ENCODE data around the gene RPS24.
"Not testable (repeated sequence)": the region's sequence is repeated elsewhere in the genome, so short reads cannot be mapped to it uniquely, and the experiment has no call there.

Gene RPS24

DNA sequence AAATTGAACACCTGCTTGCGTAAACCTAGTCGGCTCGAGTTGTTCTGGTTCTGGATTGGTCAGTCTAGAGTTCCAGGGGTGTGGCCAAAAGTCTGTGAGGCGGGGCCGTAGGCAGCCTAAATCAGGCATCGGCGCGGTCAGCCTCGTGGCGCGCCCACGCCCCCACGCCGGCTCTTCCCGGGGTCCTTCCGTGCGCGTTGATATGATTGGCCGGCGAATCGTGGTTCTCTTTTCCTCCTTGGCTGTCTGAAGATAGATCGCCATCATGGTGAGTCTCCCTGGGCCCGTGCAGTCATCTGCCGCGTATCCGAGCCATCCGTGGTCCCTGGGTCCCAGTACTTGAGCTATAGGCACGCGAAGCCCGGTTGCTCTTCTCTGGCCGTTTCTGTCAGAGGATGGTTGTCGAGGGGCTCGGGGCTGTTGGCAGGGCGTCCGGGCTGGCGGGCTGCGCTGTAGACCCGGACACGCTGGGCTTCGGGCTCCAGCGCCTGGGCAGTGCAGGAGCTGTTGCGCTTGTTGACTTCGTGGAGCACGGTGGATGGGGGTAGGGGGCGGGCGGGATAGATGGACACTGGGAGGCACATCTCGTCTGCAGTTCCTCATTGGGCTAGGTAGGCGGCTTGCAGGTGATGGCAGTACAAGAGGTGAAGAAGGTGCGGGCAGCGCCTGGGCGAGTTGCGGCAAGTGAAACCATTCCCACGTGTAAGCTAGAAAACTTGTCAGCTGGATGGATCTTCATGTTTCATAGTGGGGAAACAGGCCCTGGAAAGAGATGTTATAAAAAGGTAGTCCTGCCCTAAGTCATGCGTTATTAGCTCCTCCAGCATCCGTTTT, at the start of gene RPS24:
Gene RPS24 (plus strand): TSS at position 227 of the 834 bp plus-strand sequence. CDS start 39 bp downstream, at position 266.
- peak; percentile 97 for DNase-seq (ENCODE audit: low spot score)

DNA sequence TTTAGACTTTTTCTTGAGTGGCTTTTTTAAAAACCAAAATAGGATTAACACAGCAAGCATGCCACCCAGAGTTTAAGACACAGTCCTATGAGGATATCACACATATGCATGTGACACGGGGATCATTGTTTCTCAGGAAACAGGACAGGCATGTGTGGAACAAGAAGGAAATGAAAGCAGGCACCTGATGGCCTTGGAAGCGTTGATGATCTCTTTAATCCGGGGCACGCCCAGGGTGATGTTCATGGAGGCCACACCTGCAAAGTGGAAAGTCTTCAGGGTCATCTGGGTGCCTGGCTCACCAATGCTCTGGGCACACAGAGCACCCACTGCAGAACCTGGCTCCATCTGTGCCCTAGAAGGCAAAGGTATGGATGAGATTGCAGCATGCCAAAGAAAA, 48.7 kb upstream of the RPS24 start:
- no peak for DNase-seq (ENCODE audit: low spot score)

DNA sequence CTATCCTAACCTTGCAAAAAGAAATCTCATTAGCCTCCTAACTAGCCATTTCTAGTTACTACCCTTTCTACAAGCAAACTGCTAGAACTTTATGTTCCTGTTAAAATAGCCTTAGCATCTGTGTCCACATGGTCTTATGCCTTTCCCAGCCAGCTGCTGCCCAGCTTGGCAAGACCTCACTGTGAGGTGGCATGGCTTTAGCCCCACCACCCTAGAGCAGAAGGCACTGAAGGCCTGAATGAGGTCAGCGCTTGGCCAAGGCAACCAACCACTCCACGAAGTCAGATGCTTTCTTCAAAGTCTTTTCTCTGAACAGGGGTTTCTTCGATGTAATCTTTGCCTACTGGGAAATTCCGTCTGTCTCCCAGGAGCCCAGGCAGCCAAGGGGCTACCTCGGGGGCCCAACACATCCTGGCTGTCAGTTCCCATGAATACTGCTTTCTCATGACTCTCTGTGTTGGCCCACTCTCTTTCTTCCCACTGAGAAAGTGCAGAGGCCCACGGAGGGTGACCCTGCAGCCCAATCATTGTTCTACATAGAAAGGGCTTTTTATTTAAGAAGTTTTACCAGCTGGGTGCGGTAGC, 45.9 kb upstream of the RPS24 start:
- no peak for DNase-seq (ENCODE audit: low spot score)

DNA sequence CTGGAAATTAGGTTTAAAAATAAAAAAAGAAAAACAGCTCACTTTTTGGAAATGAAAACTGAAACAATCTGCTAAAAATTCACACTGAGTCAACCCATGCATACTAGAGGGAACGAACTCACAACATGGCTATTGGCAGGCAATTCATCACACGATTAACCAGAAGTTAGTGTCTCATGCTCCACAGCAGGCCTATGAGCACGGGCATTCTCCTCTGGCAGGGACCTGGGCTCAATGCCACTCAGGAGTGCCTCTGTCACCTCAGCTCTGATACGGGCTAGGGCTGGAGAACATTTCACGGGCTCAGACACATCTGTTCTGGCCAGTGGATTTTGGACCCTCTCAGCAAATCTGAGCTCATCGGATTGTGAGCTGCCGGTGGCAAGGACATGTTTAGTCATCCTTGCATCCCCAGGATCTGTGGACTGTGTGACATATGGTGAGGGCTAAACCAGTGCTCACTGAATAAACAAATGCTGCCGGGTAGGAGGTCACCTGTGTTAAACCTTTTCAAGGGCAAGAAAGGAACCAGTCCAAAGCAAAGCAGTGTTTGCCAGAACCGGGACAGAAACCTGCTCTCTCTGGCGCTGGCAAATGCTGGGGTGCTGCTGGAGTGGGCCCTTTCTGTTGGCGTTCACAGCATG, 44.5 kb upstream of the RPS24 start:
- DNase-seq (ENCODE audit: low spot score): no peak

DNA sequence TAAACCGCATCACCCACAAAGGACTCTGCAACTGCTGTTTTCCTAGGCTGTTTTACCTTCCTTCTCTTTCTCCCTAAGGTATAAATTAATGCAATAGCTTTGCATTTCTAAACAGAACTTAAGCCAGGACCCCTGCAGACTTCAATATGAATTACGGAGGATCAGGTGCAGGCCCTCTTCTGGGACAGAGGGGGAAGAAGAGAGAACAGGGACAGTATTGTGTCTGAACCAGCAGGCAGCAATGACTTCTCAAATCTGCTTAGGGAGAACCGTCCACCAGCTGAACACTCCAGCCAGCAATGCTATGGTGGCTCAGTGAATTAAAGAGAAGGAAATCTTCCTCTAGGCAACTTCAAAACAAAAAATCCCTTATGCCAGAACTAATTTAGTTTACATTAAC, 40.0 kb upstream of the RPS24 start:
- DNase-seq (ENCODE audit: low spot score): no peak

DNA sequence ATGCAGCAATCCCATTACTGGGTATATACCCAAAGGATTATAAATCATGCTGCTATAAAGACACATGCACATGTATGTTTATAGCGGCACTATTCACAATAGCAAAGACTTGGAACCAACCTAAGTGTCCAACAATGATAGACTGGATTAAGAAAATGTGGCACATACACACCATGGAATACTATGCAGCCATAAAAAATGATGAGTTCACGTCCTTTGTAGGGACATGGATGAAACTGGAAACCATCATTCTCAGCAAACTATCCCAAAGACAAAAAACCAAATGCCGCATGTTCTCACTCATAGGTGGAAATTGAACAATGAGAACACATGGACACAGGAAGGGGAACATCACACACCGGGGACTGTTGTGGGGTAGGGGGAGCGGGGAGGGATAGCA, 34.9 kb upstream of the RPS24 start:
- DNase-seq (ENCODE audit: low spot score): not testable (repeated sequence)

DNA sequence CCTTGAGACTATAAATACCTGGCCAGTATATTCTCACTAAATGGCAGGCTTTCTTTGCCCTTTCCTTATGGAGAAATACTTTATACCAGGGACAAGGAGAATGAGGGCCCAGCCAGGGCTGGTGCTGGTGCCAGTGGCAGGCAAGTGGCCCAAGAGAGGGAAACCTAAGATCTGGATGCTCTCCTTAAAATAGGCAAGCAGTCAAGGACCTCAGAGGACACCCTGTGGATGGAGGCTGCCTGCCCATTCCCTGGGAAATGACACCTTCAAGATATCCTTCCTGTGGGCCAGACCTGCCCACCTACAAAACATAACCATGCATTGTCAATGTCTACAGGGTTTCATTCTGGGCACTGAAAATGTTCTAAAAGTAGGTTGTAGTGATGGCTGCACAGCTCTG, 33.5 kb upstream of the RPS24 start:
- DNase-seq (ENCODE audit: low spot score): no peak

DNA sequence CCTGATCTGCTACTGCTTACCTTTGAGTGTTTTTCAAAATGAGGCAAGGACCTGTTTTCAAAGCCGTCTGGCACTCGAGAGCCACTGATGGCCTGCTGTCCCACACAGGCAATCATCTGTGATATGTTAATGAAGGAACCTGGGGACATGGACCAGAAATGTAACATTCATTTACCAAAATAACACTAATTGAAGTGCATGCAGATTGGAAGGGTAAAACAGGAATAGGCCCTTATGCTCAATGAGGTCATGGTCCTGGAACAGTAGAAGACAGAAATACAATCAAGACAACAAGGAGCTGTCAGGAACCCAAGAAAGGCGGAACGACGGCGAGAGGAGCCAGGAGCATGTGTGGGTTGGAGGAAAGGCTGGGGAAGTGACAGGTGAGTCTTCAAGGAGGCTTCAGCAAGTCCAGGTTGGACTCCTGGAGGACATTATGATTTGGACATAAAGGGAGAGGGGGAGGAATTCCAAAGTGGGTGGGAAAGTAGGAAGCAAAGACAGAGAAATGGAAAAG, 32.6 kb upstream of the RPS24 start:
- no peak for DNase-seq (ENCODE audit: low spot score)

DNA sequence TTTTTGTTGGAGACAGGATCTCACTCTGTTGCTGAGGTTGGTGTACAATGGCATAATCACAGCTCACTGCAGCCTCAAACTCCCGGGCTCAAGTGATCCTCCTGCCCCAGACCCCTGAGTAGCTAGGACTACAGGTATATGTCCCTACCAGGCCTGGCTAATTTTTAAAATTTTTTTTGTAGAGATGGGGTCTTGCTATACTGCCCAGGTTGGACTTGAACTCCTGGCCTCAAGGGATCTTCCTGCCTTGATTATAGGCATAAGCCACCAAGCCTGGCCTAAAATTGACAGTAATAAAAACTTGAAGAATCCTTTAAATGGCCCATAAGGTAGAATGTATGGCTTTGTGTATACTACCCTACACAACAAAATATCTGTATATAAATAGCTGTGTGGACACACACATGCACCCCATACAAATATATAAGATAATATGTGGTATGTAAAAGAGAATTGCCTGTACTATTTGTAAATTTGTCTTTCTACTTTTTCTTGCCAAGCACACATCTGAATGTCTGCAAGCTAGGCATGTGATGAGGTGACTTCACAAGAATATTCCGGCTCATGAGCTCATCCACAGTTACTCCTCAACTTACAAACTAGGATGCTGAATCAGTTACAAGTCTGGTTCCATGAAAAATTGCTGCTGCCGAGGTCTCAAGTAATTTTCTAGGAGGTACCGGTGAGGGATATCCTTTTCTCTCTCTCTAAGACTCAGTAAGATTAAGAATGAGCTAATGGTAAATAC, 30.9 kb upstream of the RPS24 start:
- no peak for DNase-seq (ENCODE audit: low spot score)

DNA sequence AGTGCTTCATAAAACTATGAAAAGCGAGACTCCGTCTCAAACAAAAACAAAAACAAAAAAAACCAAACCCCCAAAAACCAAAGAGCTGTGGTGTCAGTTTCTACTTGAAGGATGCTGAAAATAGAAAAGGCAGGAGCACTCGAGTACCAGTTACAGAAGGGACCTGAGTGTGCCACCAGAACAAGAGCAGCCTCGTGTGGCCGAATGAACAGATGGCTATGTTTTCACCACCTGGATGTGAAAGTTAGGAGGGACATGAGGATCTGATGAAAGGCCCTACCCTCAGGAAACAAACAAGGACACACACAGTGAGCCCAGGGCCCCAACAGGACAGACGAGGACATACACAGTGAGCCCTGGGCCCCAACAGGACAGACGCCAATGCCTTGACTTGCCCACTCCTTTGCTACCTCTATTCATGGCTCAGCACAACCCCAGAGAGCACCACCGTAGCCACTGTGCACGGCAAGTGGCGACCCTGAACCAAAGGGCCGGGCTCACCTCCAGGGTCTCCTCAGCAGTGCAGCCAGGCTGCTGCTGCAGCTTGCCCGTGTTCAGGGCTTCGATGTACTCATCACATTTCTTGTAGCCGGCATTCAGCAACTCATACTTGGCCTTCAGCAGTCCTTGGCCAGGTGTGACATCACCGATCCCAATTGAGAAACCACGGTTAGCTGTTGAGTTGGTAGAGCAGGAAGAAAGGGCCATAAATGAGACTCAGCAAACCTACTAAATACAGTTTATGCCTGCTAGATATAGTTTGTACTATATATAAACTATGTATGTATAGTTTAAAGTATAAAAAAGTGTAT, 29.2 kb upstream of the RPS24 start:
- no peak for DNase-seq (ENCODE audit: low spot score)

DNA sequence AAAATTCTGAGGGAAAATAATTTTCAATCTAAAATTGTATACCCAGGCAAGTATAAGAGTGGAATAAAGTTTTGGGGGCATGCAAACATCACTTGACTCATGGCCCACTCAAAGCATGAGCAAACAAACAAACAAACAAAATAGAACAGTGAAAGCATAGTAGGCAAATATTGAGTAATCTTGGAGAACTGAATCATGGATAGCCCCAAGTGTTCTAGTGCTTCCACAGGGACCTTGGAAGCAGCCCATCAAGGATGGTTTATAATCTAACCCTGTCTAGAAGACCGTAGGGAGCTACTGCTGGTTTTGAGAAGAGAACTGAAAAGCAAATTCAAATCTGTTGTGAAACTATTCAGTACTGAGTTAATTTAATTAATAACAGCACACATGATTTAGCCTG, 26.5 kb upstream of the RPS24 start:
- no peak for DNase-seq (ENCODE audit: low spot score)

DNA sequence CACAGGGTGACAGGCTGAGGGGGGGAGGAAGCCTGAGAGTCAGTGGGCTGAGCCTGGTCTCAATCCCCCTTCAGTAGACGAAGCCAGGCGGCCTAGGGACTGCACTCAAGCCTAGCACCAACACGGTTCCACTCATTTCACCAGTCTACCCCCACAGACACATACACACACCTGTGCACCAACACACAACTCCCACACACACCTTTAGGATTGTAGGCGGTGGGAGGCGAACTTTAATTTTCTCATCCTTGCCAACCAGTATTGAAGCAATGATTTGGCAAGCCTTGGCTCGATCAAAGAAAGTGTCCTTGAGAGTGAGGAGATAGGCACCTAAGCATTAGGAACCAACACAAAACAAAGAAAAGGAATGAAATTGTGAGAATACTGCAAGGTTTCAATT, 24.0 kb upstream of the RPS24 start:
- DNase-seq (ENCODE audit: low spot score): no peak

DNA sequence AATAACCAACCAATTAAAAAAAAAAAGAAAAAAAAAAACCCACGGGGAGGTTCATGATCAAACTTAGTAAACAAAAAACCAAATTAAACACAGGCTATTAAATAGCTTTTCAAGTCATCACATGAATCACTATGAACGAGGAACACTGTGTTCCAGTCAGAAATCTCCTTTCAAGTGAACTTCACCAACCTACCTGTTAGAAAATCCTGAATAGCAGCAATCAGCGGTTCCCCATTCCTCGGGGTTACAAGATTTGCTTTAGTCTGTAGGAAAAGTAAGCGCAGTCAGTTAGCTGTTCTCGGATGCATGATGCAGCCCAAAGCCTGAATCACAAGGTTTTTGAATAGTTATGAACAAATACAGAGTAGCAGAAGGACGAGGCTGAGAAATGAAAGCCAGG, 23.4 kb upstream of the RPS24 start:
- DNase-seq (ENCODE audit: low spot score): no peak

DNA sequence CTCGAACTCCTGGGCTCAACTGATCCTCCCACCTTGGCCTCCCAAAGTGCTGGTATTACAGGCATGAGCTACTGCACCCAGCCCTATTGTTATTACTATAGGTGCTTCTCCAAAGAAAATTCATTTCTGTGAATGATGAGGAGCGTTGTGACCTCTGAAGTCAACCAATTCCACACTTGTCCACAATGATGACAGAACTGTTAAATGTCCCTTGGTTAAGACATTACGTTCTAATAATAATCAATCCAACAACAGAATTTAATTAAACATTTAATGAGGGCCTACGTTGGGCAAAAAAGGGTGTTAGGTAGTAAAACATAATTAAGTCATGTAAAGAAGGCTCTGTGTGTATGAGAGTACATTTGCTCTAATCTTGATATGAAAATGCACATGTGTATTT, 22.6 kb upstream of the RPS24 start:
- no peak for DNase-seq (ENCODE audit: low spot score)

DNA sequence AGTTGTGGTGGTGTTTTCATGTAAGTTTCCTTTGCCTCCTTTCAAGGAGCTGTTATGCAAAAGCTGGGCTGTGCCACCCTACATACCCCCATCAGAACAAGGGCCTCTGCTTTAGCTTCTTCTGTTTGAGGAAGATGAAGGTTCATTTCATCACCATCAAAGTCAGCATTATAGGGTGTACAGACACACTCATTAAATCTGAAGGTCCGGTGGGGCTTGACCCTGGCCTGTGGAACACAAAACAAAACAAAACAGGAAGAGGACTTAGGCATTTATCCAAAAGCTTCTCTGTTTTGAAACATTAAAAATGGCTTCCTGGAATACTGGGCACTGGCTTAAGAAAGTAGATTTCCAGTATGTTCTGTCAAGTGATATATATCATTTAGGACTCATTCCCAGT, 20.1 kb upstream of the RPS24 start:
- DNase-seq (ENCODE audit: low spot score): no peak

DNA sequence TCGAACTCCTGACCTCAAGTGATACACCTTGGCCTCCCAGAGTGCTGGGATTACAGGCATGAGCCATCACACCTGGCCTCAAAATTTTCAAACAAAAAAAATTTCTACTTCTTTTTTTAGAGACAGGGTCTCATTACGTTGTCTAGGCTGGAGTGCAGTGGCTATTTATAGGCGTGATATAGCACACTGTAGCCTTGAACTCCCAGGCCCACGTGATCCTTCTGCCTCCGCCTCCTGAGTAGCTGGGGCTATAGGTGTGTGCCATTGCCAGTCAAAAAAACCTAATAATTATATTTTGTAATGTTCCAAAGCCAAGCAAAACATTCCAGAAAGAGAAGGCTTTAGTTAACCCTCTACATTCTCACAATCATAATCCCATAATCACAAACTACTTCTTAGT, 18.1 kb upstream of the RPS24 start:
- DNase-seq (ENCODE audit: low spot score): no peak

DNA sequence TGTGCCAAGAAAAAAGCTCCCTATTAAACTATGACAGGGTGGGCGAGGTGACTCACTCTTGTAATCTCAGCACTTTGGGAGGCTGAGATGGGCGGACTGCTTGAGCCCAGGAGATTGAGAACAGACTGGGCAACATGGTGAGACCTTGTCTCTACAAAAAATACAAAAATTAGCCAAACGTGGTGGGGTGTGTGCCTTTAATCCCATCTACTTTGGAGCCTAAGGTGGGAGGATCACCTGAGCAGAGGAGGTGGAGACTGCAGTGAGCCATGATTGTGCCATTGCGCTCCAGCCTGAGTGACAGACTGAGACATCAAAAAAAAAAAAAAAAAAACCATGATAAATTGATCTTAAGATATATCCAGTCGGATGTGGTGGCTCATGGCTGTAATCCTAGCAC, 15.8 kb upstream of the RPS24 start:
- no peak for DNase-seq (ENCODE audit: low spot score)

DNA sequence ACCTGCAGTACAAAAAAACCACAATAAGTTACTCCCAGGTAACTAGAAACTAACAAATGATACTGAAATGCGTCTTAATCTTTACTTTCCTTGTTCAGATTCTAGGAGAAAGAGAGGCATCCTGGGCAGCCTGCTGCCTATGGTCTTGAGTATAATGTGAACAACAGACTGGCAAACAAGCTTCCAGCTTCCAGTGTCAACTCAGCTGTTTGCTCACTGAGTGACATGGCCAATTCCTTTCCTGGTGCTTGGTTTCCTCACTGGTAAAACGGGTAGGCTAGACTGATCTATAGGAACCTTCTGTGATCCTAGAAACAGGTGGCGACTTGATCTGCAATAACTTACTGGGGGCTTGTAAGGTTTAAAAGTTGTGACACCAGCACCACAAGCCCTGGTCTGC, 14.4 kb upstream of the RPS24 start:
- DNase-seq (ENCODE audit: low spot score): no peak

DNA sequence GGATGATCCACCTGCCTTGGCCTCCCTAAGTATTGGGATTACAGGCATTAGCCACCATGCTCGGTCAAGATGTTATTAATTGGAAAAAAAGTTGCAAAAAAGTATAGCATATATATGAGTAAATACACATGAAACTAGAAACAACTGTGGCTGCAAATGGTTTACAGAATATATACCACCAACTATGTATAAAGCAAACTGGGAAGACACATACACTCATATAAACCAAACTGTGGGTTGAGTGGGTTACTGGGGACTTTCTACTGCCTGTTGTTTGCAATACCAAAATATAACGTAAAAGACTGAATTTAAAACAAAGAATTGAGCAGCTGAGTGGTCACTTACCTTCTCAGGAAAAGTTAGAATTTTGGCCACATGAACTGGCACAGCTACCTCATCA, 12.5 kb upstream of the RPS24 start:
- no peak for DNase-seq (ENCODE audit: low spot score)

DNA sequence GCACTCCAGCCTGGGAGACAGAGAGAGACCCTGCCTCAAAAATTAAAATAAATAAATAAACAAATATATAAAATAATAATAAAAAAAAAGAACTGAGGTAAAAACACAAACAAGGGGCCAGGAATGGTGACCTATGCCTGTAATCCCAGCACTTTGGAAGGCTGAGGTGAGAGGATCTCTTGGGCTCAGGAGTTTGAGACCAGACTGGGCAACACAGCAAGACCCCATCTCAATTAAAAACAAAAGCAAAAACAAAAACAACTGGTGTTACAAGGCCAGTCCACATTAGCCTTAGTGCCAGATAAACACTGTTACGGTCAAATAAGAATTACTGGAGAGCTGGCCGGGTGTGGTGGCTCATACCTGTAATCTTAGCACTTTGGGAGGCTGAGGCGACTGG, 9.9 kb upstream of the RPS24 start:
- no peak for DNase-seq (ENCODE audit: low spot score)

DNA sequence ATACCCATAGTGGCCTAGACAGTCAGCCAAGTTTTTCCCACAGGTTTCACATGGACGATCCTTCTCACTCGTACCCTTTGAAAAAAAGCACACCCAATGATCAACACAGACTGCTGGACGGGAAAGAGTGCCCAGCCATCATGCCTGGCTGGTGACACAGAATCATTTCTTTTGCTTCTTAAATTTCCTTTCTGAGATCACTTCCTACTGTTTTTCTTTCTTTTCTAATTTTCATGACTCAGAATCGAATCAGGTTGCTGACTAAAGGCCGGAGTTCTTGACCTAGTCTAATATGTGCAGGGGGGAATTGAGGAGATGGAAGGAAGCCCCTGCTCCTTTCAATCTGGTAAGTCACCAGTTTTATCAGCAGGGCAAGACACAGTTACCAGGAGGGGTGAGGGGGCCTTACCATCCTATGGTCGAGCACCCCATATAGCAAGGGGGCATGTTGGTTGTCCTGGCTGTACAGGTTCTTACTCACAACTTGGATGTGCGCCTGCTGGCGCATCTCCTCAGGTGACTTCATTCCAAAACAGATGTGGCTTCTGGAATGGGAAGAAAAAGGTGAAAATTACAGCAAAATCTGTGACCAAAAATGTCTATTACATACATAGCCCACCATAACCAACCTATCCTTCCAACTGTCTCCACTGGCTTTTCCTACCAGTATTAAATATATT, 7.8 kb upstream of the RPS24 start:
- DNase-seq (ENCODE audit: low spot score): no peak

All from SW480 (cell line).